K562 (cell line): ENCODE data around the gene HAUS7. TPM values are rescaled to one million over a fixed set of nuclear protein-coding genes. Genes with fewer than 3 reads are reported as not detected.

Experiments
- ATAC-seq: fragments of 200-7000 bp; cut with Tn5 transposase; 3 replicates; pipeline ENCODE4 v1.9.1; 2020; ENCODE audit warnings: moderate library complexity
- BruUV-seq: library from RNA; stranded (reverse); fragments of 400-500 nt; replicated peaks from 2 replicates; lab custom pipeline; 2021; lab: Mats Ljungman, UMichigan
- CTCF ChIA-PET: fragments of 300-600 bp; formaldehyde crosslinking; extraction: SDS; loops from one replicate; lab custom pipeline; 2021; ENCODE audit warnings: low intra/inter-chr PET ratio; lab: Yijun Ruan, JAX
- POLR2A ChIA-PET: fragments of 300-600, 350-650 bp; sonication (Branson Sonifier 250); formaldehyde crosslinking; extraction: SDS; loops from one replicate; lab custom pipeline; 2021; ENCODE audit warnings: antibody characterized with exemption, inconsistent platforms; lab: Yijun Ruan, JAX
- DNase-seq, 4 experiments: peaks; one replicate each; pipeline versions ENCODE4 v3.0.0 to v3.0.0-alpha.2; 2011 to 2018; ENCODE audit warnings: low spot score in 3 of 4, mixed read lengths in 3 of 4; ENCODE audit errors: extremely low read depth in 1 of 4
- FAIRE-seq: peaks from 2 replicates; lab custom pipeline; 2011; peaks lifted over from hg19 to GRCh38; lab: Jason Lieb, UNC
- H2AFZ ChIP-seq: 2 replicates; pipeline ENCODE4 v1.6.0; 2011; ENCODE audit warnings: low read depth, low read length, control low read depth, inconsistent platforms
- H3K27ac ChIP-seq: fragments of 200-600 bp; 3 replicates; pipeline ENCODE4 v1.8.0; 2011; ENCODE audit warnings: low read depth, mild to moderate bottlenecking, control low read depth, inconsistent platforms, low read length, moderate library complexity, mixed read lengths; ENCODE audit errors: extremely low read depth
- H3K27me3 ChIP-seq, 2 experiments: fragments of 300-600 bp in 1 of 2; 2 replicates in 1 of 2; 3 replicates in 1 of 2; pipeline versions ENCODE4 v1.6.0 to v1.8.0; 2011; ENCODE audit warnings: inconsistent platforms in 2 of 2, low read length in 2 of 2, mild to moderate bottlenecking in 1 of 2, mixed read lengths in 1 of 2, moderate library complexity in 1 of 2; ENCODE audit not compliant: control insufficient read depth in 2 of 2, insufficient read depth in 2 of 2
- H3K36me3 ChIP-seq: fragments of 300-600 bp; 3 replicates; pipeline ENCODE4 v1.8.0; 2011; ENCODE audit warnings: mild to moderate bottlenecking, low read length, inconsistent platforms; ENCODE audit not compliant: control insufficient read depth, insufficient read depth
- H3K4me1 ChIP-seq, 2 experiments: fragments of 200-600 bp in 1 of 2; replicated peaks in 1 of 2; 2 replicates in 1 of 2; 3 replicates in 1 of 2; pipeline versions ENCODE4 v1.5.1 to v1.8.0; 2011; ENCODE audit warnings: inconsistent platforms in 2 of 2, low read length in 2 of 2, mild to moderate bottlenecking in 1 of 2, mixed read lengths in 1 of 2, moderate library complexity in 1 of 2; ENCODE audit not compliant: control insufficient read depth in 2 of 2, insufficient read depth in 2 of 2
- H3K4me2 ChIP-seq: 2 replicates; pipeline ENCODE4 v1.6.1; 2011; ENCODE audit warnings: low read length, control low read depth, inconsistent platforms, mixed read lengths; ENCODE audit not compliant: insufficient read depth
- H3K4me3 ChIP-seq: fragments of 200-600 bp; sonication (generic), shearing (Covaris generic); 2 replicates; pipeline ENCODE4 v1.5.1; 2016; ENCODE audit warnings: control low read depth, inconsistent platforms
- H3K79me2 ChIP-seq: fragments of 200-600 bp; 3 replicates; pipeline ENCODE4 v1.8.0; 2011; ENCODE audit warnings: low read length, inconsistent platforms; ENCODE audit not compliant: control insufficient read depth, insufficient read depth
- H3K9ac ChIP-seq, 2 experiments: 2 replicates each; pipeline versions ENCODE4 v1.6.0 to v1.6.1; 2011; ENCODE audit warnings: low read depth in 2 of 2, low read length in 2 of 2, control low read depth in 1 of 2, inconsistent platforms in 1 of 2, mild to moderate bottlenecking in 1 of 2, mixed read lengths in 1 of 2; ENCODE audit not compliant: insufficient read depth in 1 of 2
- H3K9me1 ChIP-seq: one replicate; pipeline ENCODE4 v1.6.0; 2011; ENCODE audit warnings: inconsistent platforms, mild to moderate bottlenecking, low read length, moderate library complexity; ENCODE audit not compliant: control insufficient read depth, insufficient read depth
- H3K9me3 ChIP-seq: replicated peaks from 2 replicates; pipeline ENCODE4 v1.5.1; 2011; ENCODE audit warnings: low read depth, low read length, inconsistent platforms; ENCODE audit not compliant: control insufficient read depth, insufficient read depth
- H4K20me1 ChIP-seq: replicated peaks from 2 replicates; pipeline ENCODE4 v1.6.1; 2011; ENCODE audit warnings: low read length, inconsistent platforms, mixed read lengths; ENCODE audit not compliant: control insufficient read depth, insufficient read depth
- ERF ChIP-seq: fragments of 450-650 bp; formaldehyde crosslinking; IDR thresholded peaks from 2 replicates; pipeline ENCODE4 v1.4.0; 2020; ENCODE audit warnings: mild to moderate bottlenecking, mixed read lengths
- ESRRB ChIP-seq: fragments of 250-450 bp; sonication (Bioruptor Pico); IDR thresholded peaks from 2 replicates; pipeline ENCODE4 v1.5.0; 2020; ENCODE audit warnings: mild to moderate bottlenecking, moderate library complexity, borderline replicate concordance
- FOXA1 ChIP-seq: fragments of 450-650 bp; IDR thresholded peaks from 2 replicates; pipeline ENCODE4 v1.6.1; 2016; ENCODE audit warnings: mild to moderate bottlenecking, borderline replicate concordance
- HDAC8 ChIP-seq: fragments of 450-650 bp; IDR thresholded peaks from 2 replicates; pipeline ENCODE4 v1.6.1; 2016; ENCODE audit warnings: mild to moderate bottlenecking, missing genetic modification characterization, moderate library complexity, missing compliant biosample characterization
- HMG20B ChIP-seq: fragments of 250-450 bp; sonication (Bioruptor Pico); IDR thresholded peaks from 2 replicates; pipeline ENCODE4 v1.5.0; 2021; ENCODE audit warnings: mild to moderate bottlenecking
- L3MBTL2 ChIP-seq: fragments of 450-650 bp; IDR thresholded peaks from 2 replicates; pipeline ENCODE4 v1.6.1; 2016; ENCODE audit warnings: mild to moderate bottlenecking, moderate library complexity
- TARDBP ChIP-seq: fragments of 450-650 bp; IDR thresholded peaks from 2 replicates; pipeline ENCODE4 v1.6.1; 2016
- TCF7L2 ChIP-seq: fragments of 150-350 bp; IDR thresholded peaks from 2 replicates; pipeline ENCODE4 v1.6.1; 2016; ENCODE audit warnings: low read depth, mild to moderate bottlenecking, low read length, moderate library complexity
- WGBS: fragments of 100-300 bp; shearing (Covaris generic); methylation state at CpG from one replicate; pipeline ENCODE4 v1.1.6; 2016; ENCODE audit warnings: low coverage, mixed read lengths; ENCODE audit not compliant: insufficient coverage; ENCODE audit errors: missing lambda C conversion rate; 5-methylcytosine and 5-hydroxymethylcytosine counted together
- in situ Hi-C: fragments of 300-500 bp; cut with MboI; formaldehyde crosslinking; loops from 4 replicates; pipeline ENCODE4 v1.15.0; 2018; ENCODE audit warnings: inconsistent platforms, mixed read lengths
- intact Hi-C: fragments of 100-400 bp; cut with micrococcal nuclease; formaldehyde crosslinking; loops from 2 replicates; pipeline ENCODE4 v1.14.2; 2022
- polyA plus RNA-seq, 8 experiments: library from polyadenylated mRNA; depleted of rRNA in 4 of 8; stranded (reverse) in 5 of 8; unstranded in 3 of 8; fragments of >200 nt; fragmentation: Nextera tagmentation in 2 of 8; fragmentation: Illumina TruSeq in 1 of 8; extraction: Ambion mirVana in 2 of 8; extraction: Trizol in 1 of 8; gene quantifications; 2 replicates each; pipeline versions ENCODE4 v1.2.1 to v1.2.3, GENCODE V29; 2011 to 2014; ENCODE audit warnings: inconsistent platforms in 1 of 8, missing spikeins in 1 of 8
- total RNA-seq, 7 experiments: library from RNA; depleted of rRNA in 6 of 7; stranded (reverse); fragments of >200 nt in 6 of 7; fragmentation: Illumina TruSeq in 2 of 7; extraction: Trizol in 2 of 7; gene quantifications; 2 replicates each; pipeline versions ENCODE4 v1.2.1 to v1.2.3, GENCODE V29; 2011 to 2021; ENCODE audit warnings: low replicate concordance in 1 of 7
- TF ChIP-seq, protein P1 (sequence below), 2 experiments: fragments of 450-650 bp; IDR thresholded peaks; 2 replicates each; pipeline ENCODE4 v1.6.1; 2016; ENCODE audit warnings: mild to moderate bottlenecking in 2 of 2, borderline replicate concordance in 1 of 2, low read depth in 1 of 2, moderate library complexity in 1 of 2
- TF ChIP-seq, protein P2 (sequence below): fragments of 250-450 bp; sonication (Bioruptor Pico); IDR thresholded peaks from 2 replicates; pipeline ENCODE4 v1.5.0; 2020; ENCODE audit warnings: mild to moderate bottlenecking
- TF ChIP-seq, protein P3 (sequence below): fragments of 250-450 bp; sonication (Bioruptor Pico); IDR thresholded peaks from 2 replicates; pipeline ENCODE4 v1.4.0; 2020; ENCODE audit warnings: mild to moderate bottlenecking, moderate library complexity

The HAUS7 gene
- total and polyA plus RNA-seq, 9 of the 15 experiments (the other 6 are each of a cell fraction or from before 2014, with no cell fraction given): 10.0 to 94.9 (median 48.8) TPM

DNA sequence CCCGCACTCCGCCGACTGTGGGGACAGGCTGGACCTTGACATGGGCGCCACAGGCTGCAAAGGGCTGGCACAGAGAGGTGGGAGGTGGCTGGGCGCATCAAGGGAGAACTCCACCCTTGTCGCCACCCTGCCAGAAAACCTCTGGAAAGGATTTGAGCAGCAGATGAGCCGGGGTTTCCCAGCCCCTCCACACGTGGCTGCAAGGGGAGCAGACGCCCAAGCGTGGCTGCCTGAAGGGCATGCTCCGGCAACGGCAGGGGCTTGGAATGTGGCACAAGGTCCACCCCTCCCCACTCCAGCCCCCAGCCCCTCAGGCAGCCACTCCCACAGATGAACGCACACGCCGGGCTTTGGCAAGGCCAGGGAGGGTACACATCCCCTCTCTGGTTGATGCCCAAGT is 29.0 kb upstream of the HAUS7 start:
- CTCF ChIA-PET: no interaction called here
- Histone ChIP-seq H3K9ac (no peak overlapping the region), H3K9me3 (no peaks in the 10 kb centered on the region), H3K36me3 (no peaks in the 10 kb centered on the region), H3K27ac (no peak overlapping the region), H3K4me3 (no peak overlapping the region), H3K9me1 (no peaks in the 10 kb centered on the region), H4K20me1 (no peaks in the 10 kb centered on the region), H3K79me2 (no peaks in the 10 kb centered on the region)
- FAIRE-seq (no peak), ATAC-seq (no peak), DNase-seq (no peak)
- intact Hi-C loops: no loop called here
- POLR2A ChIA-PET: no interaction called here
- in situ Hi-C loops: loop anchor here (5.0 kb wide), 1 partner anchor 318 kb away; no protein-coding TSS in a partner anchor
- no peak for TF ChIP-seq HDAC8 (tag)
- TF ChIP-seq, protein P1, sequence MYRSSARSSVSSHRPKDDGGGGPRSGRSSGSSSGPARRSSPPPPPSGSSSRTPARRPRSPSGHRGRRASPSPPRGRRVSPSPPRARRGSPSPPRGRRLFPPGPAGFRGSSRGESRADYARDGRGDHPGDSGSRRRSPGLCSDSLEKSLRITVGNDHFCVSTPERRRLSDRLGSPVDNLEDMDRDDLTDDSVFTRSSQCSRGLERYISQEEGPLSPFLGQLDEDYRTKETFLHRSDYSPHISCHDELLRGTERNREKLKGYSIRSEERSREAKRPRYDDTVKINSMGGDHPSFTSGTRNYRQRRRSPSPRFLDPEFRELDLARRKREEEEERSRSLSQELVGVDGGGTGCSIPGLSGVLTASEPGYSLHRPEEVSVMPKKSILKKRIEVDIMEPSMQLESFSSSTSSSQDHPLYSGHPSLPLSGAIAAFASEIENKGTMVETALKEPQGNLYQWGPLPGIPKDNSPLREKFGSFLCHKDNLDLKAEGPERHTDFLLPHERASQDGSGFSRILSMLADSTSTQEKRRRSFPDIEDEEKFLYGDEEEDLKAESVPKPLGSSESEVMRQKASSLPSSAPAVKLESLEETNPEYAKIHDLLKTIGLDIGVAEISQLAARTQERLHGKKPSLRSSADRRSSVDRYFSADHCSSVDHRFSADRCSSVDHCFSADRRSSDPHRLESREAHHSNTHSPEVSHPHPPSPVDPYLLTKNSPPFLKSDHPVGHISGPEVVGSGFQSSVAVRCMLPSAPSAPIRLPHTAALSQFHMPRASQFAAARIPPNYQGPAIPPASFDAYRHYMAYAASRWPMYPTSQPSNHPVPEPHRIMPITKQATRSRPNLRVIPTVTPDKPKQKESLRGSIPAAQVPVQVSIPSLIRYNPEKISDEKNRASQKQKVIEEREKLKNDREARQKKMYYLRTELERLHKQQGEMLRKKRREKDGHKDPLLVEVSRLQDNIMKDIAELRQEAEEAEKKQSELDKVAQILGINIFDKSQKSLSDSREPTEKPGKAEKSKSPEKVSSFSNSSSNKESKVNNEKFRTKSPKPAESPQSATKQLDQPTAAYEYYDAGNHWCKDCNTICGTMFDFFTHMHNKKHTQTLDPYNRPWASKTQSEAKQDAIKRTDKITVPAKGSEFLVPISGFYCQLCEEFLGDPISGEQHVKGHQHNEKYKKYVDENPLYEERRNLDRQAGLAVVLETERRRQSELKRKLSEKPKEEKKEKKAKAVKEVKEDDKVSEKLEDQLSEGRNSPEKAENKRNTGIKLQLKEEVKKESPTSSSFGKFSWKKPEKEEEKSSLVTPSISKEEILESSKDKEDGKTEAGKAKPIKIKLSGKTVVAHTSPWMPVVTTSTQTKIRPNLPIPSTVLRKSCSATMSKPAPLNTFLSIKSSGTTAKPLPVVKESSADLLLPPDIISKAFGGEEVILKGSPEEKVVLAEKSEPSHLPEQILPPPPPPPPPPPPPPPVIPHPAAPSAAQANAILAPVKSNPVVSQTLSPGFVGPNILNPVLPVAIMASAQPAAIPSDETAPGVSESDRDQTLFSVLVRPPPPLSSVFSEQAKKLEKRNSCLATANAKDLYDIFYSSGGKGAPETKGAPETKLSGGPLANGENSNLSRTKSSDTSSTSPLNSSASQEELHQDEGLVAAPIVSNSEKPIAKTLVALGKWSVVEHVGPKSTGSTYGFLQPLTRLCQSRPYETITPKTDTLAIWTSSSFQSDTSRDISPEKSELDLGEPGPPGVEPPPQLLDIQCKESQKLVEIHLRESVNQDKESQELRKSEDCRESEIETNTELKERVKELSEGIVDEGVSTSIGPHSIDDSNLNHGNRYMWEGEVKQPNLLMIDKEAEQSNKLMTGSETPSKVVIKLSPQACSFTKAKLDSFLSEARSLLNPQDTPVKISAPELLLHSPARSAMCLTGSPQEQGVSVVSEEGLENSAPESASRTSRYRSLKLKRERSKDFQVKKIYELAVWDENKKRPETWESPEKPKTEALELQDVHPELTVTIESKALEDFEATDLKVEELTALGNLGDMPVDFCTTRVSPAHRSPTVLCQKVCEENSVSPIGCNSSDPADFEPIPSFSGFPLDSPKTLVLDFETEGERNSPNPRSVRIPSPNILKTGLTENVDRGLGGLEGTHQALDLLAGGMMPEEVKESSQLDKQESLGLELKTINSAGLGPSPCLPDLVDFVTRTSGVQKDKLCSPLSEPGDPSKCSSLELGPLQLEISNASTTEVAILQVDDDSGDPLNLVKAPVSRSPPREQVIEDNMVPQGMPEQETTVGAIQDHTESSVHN (IDR thresholded peaks at IDR 0.05; ENCODE audit: borderline replicate concordance in 1 of 2, low read depth in 1 of 2): no peak
- TF ChIP-seq FOXA1: no peak
- TF ChIP-seq, protein P2, sequence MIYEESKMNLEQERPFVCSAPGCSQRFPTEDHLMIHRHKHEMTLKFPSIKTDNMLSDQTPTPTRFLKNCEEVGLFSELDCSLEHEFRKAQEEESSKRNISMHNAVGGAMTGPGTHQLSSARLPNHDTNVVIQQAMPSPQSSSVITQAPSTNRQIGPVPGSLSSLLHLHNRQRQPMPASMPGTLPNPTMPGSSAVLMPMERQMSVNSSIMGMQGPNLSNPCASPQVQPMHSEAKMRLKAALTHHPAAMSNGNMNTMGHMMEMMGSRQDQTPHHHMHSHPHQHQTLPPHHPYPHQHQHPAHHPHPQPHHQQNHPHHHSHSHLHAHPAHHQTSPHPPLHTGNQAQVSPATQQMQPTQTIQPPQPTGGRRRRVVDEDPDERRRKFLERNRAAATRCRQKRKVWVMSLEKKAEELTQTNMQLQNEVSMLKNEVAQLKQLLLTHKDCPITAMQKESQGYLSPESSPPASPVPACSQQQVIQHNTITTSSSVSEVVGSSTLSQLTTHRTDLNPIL (CRISPR knock-in tag): no peak
- no peak for TF ChIP-seq ERF (CRISPR knock-in tag)
- TF ChIP-seq, protein P3, sequence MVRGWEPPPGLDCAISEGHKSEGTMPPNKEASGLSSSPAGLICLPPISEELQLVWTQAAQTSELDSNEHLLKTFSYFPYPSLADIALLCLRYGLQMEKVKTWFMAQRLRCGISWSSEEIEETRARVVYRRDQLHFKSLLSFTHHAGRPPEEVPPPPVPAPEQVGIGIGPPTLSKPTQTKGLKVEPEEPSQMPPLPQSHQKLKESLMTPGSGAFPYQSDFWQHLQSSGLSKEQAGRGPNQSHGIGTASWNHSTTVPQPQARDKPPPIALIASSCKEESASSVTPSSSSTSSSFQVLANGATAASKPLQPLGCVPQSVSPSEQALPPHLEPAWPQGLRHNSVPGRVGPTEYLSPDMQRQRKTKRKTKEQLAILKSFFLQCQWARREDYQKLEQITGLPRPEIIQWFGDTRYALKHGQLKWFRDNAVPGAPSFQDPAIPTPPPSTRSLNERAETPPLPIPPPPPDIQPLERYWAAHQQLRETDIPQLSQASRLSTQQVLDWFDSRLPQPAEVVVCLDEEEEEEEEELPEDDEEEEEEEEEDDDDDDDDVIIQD: no peak
- TF ChIP-seq TARDBP: no peak
- TF ChIP-seq TCF7L2: no peak
- no peak for TF ChIP-seq ESRRB (CRISPR knock-in tag)
- no peak for TF ChIP-seq L3MBTL2
- no peak for TF ChIP-seq HMG20B (CRISPR knock-in tag)
- TF ChIP-seq, all 486 proteins: peak for 0
- Histone ChIP-seq H2AFZ (no peak overlapping the region), H3K4me1 (peaks cover 0 to 33% of the 10 kb centered on the region in 2 experiments; a peak in 2 of 5 replicates), H3K4me2 (no peak overlapping the region), H3K27me3 (peaks cover 2 to 37% of the 10 kb centered on the region in 2 experiments; a peak in 3 of 5 replicates)
- WGBS: 11% methylated on average over 10 of the region's 15 CpGs
- BruUV-seq: no TSS peak
